Lung (tissue), 12 donors: ENCODE results near the gene TRAF3IP3. TPM values are rescaled to one million over a fixed set of nuclear protein-coding genes. Genes with fewer than 3 reads are reported as not detected.

Experiments used
- ATAC-seq: fragments of 200-7000 bp; cut with Tn5 transposase; one replicate; pipeline ENCODE4 v1.9.1; 2020; ENCODE audit warnings: moderate number of reproducible peaks; ENCODE audit not compliant: insufficient read depth, low FRiP score
- DNase-seq, 3 donors: peaks; one replicate each; pipeline ENCODE4 v3.0.0-alpha.2; 2013 to 2017
- H3K27ac ChIP-seq, 2 donors: one replicate each; pipeline ENCODE4 v1.5.1; 2013; ENCODE audit warnings: mild to moderate bottlenecking in 2 of 2, moderate library complexity in 2 of 2, control low read depth in 1 of 2, inconsistent platforms in 1 of 2, low read depth in 1 of 2, low read length in 1 of 2
- H3K27me3 ChIP-seq, 3 donors: one replicate each; pipeline ENCODE4 v1.5.1; 2013; ENCODE audit warnings: low read length in 2 of 3; ENCODE audit not compliant: control insufficient read depth in 3 of 3, insufficient read depth in 3 of 3
- H3K36me3 ChIP-seq, 4 donors: one replicate each; pipeline ENCODE4 v1.5.1; 2013; ENCODE audit warnings: low read length in 4 of 4, mild to moderate bottlenecking in 1 of 4, moderate library complexity in 1 of 4; ENCODE audit not compliant: control insufficient read depth in 4 of 4, insufficient read depth in 4 of 4
- H3K4me1 ChIP-seq, 5 donors: one replicate each; pipeline ENCODE4 v1.5.1; 2013; ENCODE audit warnings: low read length in 5 of 5, mild to moderate bottlenecking in 2 of 5, moderate library complexity in 1 of 5; ENCODE audit not compliant: control insufficient read depth in 5 of 5, insufficient read depth in 5 of 5
- H3K4me3 ChIP-seq: one replicate; pipeline ENCODE4 v1.5.1; 2013; ENCODE audit warnings: mild to moderate bottlenecking, control low read depth, moderate library complexity
- H3K9ac ChIP-seq, 2 donors: one replicate each; pipeline ENCODE4 v1.5.1; 2013; ENCODE audit warnings: low read length in 2 of 2, control low read depth in 1 of 2; ENCODE audit not compliant: insufficient read depth in 1 of 2
- H3K9me3 ChIP-seq, 4 donors: one replicate each; pipeline ENCODE4 v1.5.1; 2013; ENCODE audit warnings: low read length in 3 of 4, mild to moderate bottlenecking in 1 of 4, moderate library complexity in 1 of 4; ENCODE audit not compliant: control insufficient read depth in 4 of 4, insufficient read depth in 3 of 4
- CTCF ChIP-seq: IDR thresholded peaks from 2 replicates; pipeline ENCODE4 v1.5.1; 2012; ENCODE audit warnings: mild to moderate bottlenecking; ENCODE audit errors: control extremely low read depth, extremely low read depth
- WGBS, 2 donors: extraction: QIAGEN DNeasy Blood & Tissue Kit; methylation state at CpG; one replicate each; pipeline ENCODE4 v1.1.7; 2013; 5-methylcytosine and 5-hydroxymethylcytosine counted together
- polyA plus RNA-seq, 2 donors: library from polyadenylated mRNA; stranded (reverse); fragments of 200-250 nt; gene quantifications; one replicate each; pipeline ENCODE4 v1.2.1, GENCODE V29; 2013
- total RNA-seq, 2 donors: library from RNA; depleted of rRNA in 1 of 2; stranded (reverse); fragments of >200 nt in 1 of 2; gene quantifications; one replicate each; pipeline ENCODE4 v1.2.1, GENCODE V29; 2014 to 2021
- donor health status: control.
- donor health status: control.
- donor health status: Bipolar disorder and iron deficiency.
- donor health status: healthy.
- donor health status: DM: yes; HTN: yes; CAD: no.

The TRAF3IP3 gene
- total and polyA plus RNA-seq, 4 donors, result 6.0 to 15.7 (median 7.6) TPM

DNA sequence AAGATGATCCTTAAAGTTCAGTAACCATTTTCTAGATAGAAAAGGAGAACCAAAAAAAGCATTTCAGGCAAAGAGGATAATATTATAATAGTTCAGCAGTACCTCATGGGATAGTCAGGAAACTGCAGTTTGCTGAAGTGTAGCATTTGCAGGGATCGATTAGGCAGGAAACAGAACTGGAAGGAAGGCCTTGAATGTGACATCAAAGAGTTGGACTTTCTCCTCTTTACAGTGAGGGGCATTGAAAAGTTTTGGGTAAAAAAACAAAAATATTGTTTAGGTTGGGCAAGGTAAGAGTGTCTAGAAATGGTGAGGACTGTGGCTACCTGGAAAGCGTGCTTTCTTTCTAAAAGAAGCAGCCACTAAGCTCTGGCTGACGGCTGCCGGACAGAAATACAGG is 58.0 kb downstream of the TRAF3IP3 start:
- Histone ChIP-seq H3K9me3 (no peaks in the 10 kb centered on the region), H3K27me3 (peaks cover 0 to 5% (median 0%) of the 10 kb centered on the region in 3 donors), H3K27ac (no peak overlapping the region), H3K9ac (no peak overlapping the region), H3K36me3 (no peaks in the 10 kb centered on the region), H3K4me1 (no peaks in the 10 kb centered on the region), H3K4me3 (no peak overlapping the region)
- ATAC-seq, result no peak
- DNase-seq, result no peak
- no peak for TF ChIP-seq CTCF
- WGBS, 2 donors, result 85 to 89% methylated on average over 4 of the region's 4 CpGs

DNA sequence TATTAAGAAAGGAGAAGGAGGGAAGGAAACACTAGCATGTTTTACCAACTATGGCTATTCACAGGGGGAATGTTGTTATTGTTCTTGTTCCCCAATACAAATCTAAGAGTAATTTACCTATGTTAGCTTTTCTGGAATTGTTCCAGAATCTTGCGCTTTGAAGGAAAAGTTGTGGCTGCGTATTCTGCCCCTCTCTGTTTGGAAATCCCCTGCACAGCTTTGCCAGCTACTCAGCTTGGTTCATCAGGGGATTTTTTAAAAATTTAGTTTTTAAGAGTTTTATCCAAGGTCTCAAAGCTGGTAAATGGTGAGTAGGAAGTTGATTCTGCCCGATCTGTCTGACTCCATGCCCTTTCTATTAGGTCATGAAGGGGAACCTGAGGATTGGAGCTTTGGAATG is 59.6 kb downstream of the TRAF3IP3 start:
- H3K9ac ChIP-seq, result no peak overlapping the region

GRCh38 chr1:209815931-209816341 is 60.1 kb downstream of the TRAF3IP3 start:
- peak in 1 of 3 donors; percentile 7 for DNase-seq
- H3K9ac ChIP-seq, result no peak overlapping the region
- 78 to 89% methylated on average over 6 of the region's 6 CpGs for WGBS, 2 donors
- ATAC-seq, result no peak
- no peak overlapping the region for H3K27ac ChIP-seq
- H3K4me3 ChIP-seq, result no peak overlapping the region
- TF ChIP-seq CTCF, result no peak
- H3K9me3 ChIP-seq, result no peaks in the 10 kb centered on the region
- H3K4me1 ChIP-seq, result no peaks in the 10 kb centered on the region
- no peaks in the 10 kb centered on the region for H3K36me3 ChIP-seq
- H3K27me3 ChIP-seq, result peaks cover 0 to 1% (median 0%) of the 10 kb centered on the region in 3 donors

More for the DNA sequence above, 59.6 kb downstream of the TRAF3IP3 start:
- no peaks in the 10 kb centered on the region for H3K4me1 ChIP-seq
- no peaks in the 10 kb centered on the region for H3K36me3 ChIP-seq
- H3K27me3 ChIP-seq, result peaks cover 0 to 5% (median 0%) of the 10 kb centered on the region in 3 donors
- no peak for ATAC-seq
- H3K4me3 ChIP-seq, result no peak overlapping the region
- no peaks in the 10 kb centered on the region for H3K9me3 ChIP-seq
- no peak for TF ChIP-seq CTCF
- H3K27ac ChIP-seq, result no peak overlapping the region
- WGBS, 2 donors, result 78 to 80% methylated on average over 3 of the region's 3 CpGs
- no peak for DNase-seq

DNA sequence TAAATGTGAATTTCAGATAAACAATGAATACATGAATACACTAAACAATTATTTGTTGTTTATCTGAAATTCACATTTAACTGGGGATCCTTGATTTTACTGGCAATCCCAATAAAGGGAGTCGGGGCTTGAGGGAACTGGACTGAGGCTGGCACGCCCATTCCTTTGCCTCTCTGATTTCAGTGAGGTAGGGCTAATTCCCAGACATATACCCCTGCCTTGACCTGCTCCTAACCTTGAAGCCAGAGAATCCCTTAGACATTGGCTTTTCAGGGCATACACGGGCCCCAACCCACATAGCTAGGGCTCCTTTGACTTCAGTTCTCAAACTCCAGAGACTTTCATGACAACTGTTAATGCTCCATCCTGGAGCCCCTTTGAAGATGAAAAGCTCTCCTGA is 61.1 kb downstream of the TRAF3IP3 start:
- Histone ChIP-seq H3K27ac (no peak overlapping the region), H3K4me3 (no peak overlapping the region), H3K36me3 (no peaks in the 10 kb centered on the region), H3K9me3 (no peaks in the 10 kb centered on the region), H3K4me1 (no peaks in the 10 kb centered on the region), H3K9ac (no peak overlapping the region), H3K27me3 (peaks cover 0 to 2% (median 0%) of the 10 kb centered on the region in 3 donors)
- DNase-seq (no peak), ATAC-seq (no peak)
- WGBS, 2 donors, result 62 to 63% methylated on average over 3 of the region's 3 CpGs
- TF ChIP-seq CTCF, result no peak
